Osteoblast (primary cell): ENCODE data around the gene CAPZB. TPM values are rescaled to one million over a fixed set of nuclear protein-coding genes. Genes with fewer than 3 reads are reported as not detected.

Experiments used
- DNase-seq: peaks from one replicate; pipeline ENCODE4 v3.0.0; 2011; ENCODE audit warnings: low spot score, mixed read lengths; ENCODE audit not compliant: insufficient read length; ENCODE audit errors: missing footprints
- H2AFZ ChIP-seq: 2 replicates; pipeline ENCODE4 v1.6.0; 2011; ENCODE audit warnings: mild to moderate bottlenecking, low read length
- H3K27ac ChIP-seq: 2 replicates; pipeline ENCODE4 v1.5.1; 2011; ENCODE audit warnings: mild to moderate bottlenecking, low read depth, low read length, moderate library complexity
- H3K27me3 ChIP-seq: 2 replicates; pipeline ENCODE4 v1.6.0; 2012; ENCODE audit warnings: mild to moderate bottlenecking, control low read depth, inconsistent platforms, low read length, moderate library complexity; ENCODE audit not compliant: insufficient read depth
- H3K36me3 ChIP-seq: 2 replicates; pipeline ENCODE4 v1.5.1; 2011; ENCODE audit warnings: mild to moderate bottlenecking, low read length, control low read depth, moderate library complexity; ENCODE audit not compliant: insufficient read depth
- H3K4me1 ChIP-seq: 2 replicates; pipeline ENCODE4 v1.5.1; 2011; ENCODE audit warnings: mild to moderate bottlenecking, low read length, control low read depth, moderate library complexity; ENCODE audit not compliant: insufficient read depth
- H3K4me2 ChIP-seq: 2 replicates; pipeline ENCODE4 v1.6.0; 2011; ENCODE audit warnings: mild to moderate bottlenecking, low read length; ENCODE audit not compliant: insufficient read depth
- H3K4me3 ChIP-seq: fragments of 200-600 bp; sonication (generic); 3 replicates; pipeline ENCODE4 v1.5.1; 2012; ENCODE audit warnings: mild to moderate bottlenecking, low read length, inconsistent platforms; ENCODE audit not compliant: insufficient read depth
- H3K79me2 ChIP-seq: 2 replicates; pipeline ENCODE4 v1.6.0; 2012; ENCODE audit warnings: mild to moderate bottlenecking, low read length, control low read depth, inconsistent platforms; ENCODE audit not compliant: insufficient read depth
- H3K9me3 ChIP-seq: 2 replicates; pipeline ENCODE4 v1.5.1; 2011; ENCODE audit warnings: low read depth, low read length, control low read depth
- H4K20me1 ChIP-seq: 2 replicates; pipeline ENCODE4 v1.6.0; 2012; ENCODE audit warnings: mild to moderate bottlenecking, low read length, control low read depth; ENCODE audit not compliant: insufficient read depth
- CTCF ChIP-seq: IDR thresholded peaks from 2 replicates; pipeline ENCODE4 v1.5.1; 2011; ENCODE audit warnings: mild to moderate bottlenecking, low read depth, low read length, moderate library complexity; ENCODE audit errors: extremely low read depth
- total RNA-seq: library from RNA; depleted of rRNA; stranded (reverse); fragments of >200 nt; gene quantifications from 2 replicates; pipeline ENCODE4 v1.2.3, GENCODE V29; 2012

The CAPZB gene
- total RNA-seq, 1 donor, result 217 TPM

GRCh38 chr1:19373211-19374082, 111.9 kb downstream of the CAPZB start:
- no peak overlapping the region for H3K4me2 ChIP-seq
- H3K4me3 ChIP-seq, result no peak overlapping the region
- peaks cover 79% of the 10 kb centered on the region for H3K36me3 ChIP-seq
- H4K20me1 ChIP-seq, result peaks cover 77% of the 10 kb centered on the region
- H3K4me1 ChIP-seq, result peaks cover 17% of the 10 kb centered on the region
- TF ChIP-seq CTCF, result no peak
- peaks cover 88% of the 10 kb centered on the region for H3K79me2 ChIP-seq
- no peak overlapping the region for H2AFZ ChIP-seq
- no peaks in the 10 kb centered on the region for H3K9me3 ChIP-seq
- DNase-seq, result no peak
- no peak overlapping the region for H3K27ac ChIP-seq
- H3K27me3 ChIP-seq, result no peaks in the 10 kb centered on the region

- H4K20me1 ChIP-seq, result peaks cover 79% of the 10 kb centered on the region
- H2AFZ ChIP-seq, result no peak overlapping the region
- no peak for TF ChIP-seq CTCF
- peak; percentile 60 for DNase-seq
- H3K4me2 ChIP-seq, result no peak overlapping the region
- no peak overlapping the region for H3K4me3 ChIP-seq
- H3K36me3 ChIP-seq, result peaks cover 71% of the 10 kb centered on the region
- H3K27ac ChIP-seq, result no peak overlapping the region
- no peaks in the 10 kb centered on the region for H3K27me3 ChIP-seq
- no peaks in the 10 kb centered on the region for H3K9me3 ChIP-seq
- H3K79me2 ChIP-seq, result peaks cover 86% of the 10 kb centered on the region
- H3K4me1 ChIP-seq, result peaks cover 21% of the 10 kb centered on the region
Observed at GRCh38 chr1:19372602-19373001, 112.7 kb downstream of the CAPZB start.

- no peak for DNase-seq
- Histone ChIP-seq H3K9me3 (no peaks in the 10 kb centered on the region), H3K4me1 (peaks cover 21% of the 10 kb centered on the region), H3K27ac (no peak overlapping the region), H3K36me3 (peaks cover 66% of the 10 kb centered on the region), H4K20me1 (peaks cover 84% of the 10 kb centered on the region), H3K27me3 (no peaks in the 10 kb centered on the region), H3K4me2 (no peak overlapping the region), H3K4me3 (no peak overlapping the region), H2AFZ (no peak overlapping the region), H3K79me2 (peaks cover 89% of the 10 kb centered on the region)
- no peak for TF ChIP-seq CTCF
Observed at GRCh38 chr1:19372136-19372514, 113.2 kb downstream of the CAPZB start.

GRCh38 chr1:19371226-19372135, 113.9 kb downstream of the CAPZB start:
- Histone ChIP-seq H3K4me3 (no peak overlapping the region), H3K27ac (no peak overlapping the region), H3K4me1 (peaks cover 21% of the 10 kb centered on the region), H3K79me2 (peaks cover 91% of the 10 kb centered on the region), H3K4me2 (no peak overlapping the region), H3K9me3 (no peaks in the 10 kb centered on the region), H2AFZ (no peak overlapping the region), H3K36me3 (peaks cover 59% of the 10 kb centered on the region), H3K27me3 (no peaks in the 10 kb centered on the region), H4K20me1 (peaks cover 86% of the 10 kb centered on the region)
- TF ChIP-seq CTCF, result no peak
- peak; percentile 57 for DNase-seq
